ENCODE results near the gene ACOT12.

ACOT12 gene

GRCh38 chr5:81283976-81284375 lies 110.0 kb downstream of the ACOT12 start:
- Mint-ChIP-seq H3K4me1 (no peaks in the 10 kb centered on the region), H3K27ac (no peak overlapping the region), H3K9me3 (peaks cover 40% of the 10 kb centered on the region), H3K36me3 (ENCODE audit: low read depth) (peaks cover 57% of the 10 kb centered on the region), H3K4me3 (no peak overlapping the region), H3K27me3 (ENCODE audit: low read depth, poor library complexity) (no peaks in the 10 kb centered on the region)
- no peak for DNase-seq
- no peak for TF ChIP-seq CTCF (IDR thresholded peaks at IDR 0.05)
